Tibial artery (tissue), 4 donors: ENCODE measurements around the gene DYNC1I1.

ENCODE experiments used
- DNase-seq, 2 donors: peaks; one replicate each; pipeline ENCODE4 v3.0.0-alpha.2; 2019
- H3K27ac ChIP-seq, 2 donors: fragments of 200-600 bp; sonication (generic) in 1 of 2; 1 replicate in 1 of 2; 2 replicates in 1 of 2; pipeline ENCODE4 v1.5.1; 2018 to 2019; ENCODE audit warnings: mild to moderate bottlenecking in 1 of 2
- H3K27me3 ChIP-seq, 2 donors: fragments of 200-600 bp; sonication (generic) in 1 of 2; one replicate each; pipeline versions ENCODE4 v1.5.1 to v1.6.0; 2016 to 2019
- H3K36me3 ChIP-seq, 3 donors: fragments of 200-600 bp; sonication (generic) in 2 of 3; one replicate each; pipeline ENCODE4 v1.5.1; 2016 to 2019; ENCODE audit warnings: mild to moderate bottlenecking in 2 of 3
- H3K4me1 ChIP-seq, 4 donors: fragments of 200-600 bp; sonication (generic) in 2 of 4; 1 replicate in 3 of 4; 2 replicates in 1 of 4; pipeline ENCODE4 v1.5.1; 2016 to 2019
- H3K4me3 ChIP-seq, 2 donors: fragments of 200-600 bp; sonication (generic) in 1 of 2; 1 replicate in 1 of 2; 2 replicates in 1 of 2; pipeline ENCODE4 v1.5.1; 2018 to 2019; ENCODE audit warnings: mild to moderate bottlenecking in 2 of 2
- H3K9me3 ChIP-seq, 3 donors: fragments of 200-600 bp; sonication (generic) in 1 of 3; one replicate each; pipeline ENCODE4 v1.5.1; 2016 to 2019
- intact Hi-C: fragments of 100-400 bp; cut with DNase I; formaldehyde crosslinking; loops from one replicate; pipeline ENCODE4 v1.15.0; 2023; ENCODE audit warnings: low total_unique reads
- TF ChIP-seq, protein P1 (sequence below), 2 experiments: fragments of 200-600 bp in 1 of 2; fragments of 450-650 bp in 1 of 2; IDR thresholded peaks; one replicate each; pipeline ENCODE4 v1.5.1; 2017 to 2019; ENCODE audit warnings: antibody characterized with exemption in 2 of 2, mild to moderate bottlenecking in 1 of 2, moderate library complexity in 1 of 2

DYNC1I1 gene

DNA sequence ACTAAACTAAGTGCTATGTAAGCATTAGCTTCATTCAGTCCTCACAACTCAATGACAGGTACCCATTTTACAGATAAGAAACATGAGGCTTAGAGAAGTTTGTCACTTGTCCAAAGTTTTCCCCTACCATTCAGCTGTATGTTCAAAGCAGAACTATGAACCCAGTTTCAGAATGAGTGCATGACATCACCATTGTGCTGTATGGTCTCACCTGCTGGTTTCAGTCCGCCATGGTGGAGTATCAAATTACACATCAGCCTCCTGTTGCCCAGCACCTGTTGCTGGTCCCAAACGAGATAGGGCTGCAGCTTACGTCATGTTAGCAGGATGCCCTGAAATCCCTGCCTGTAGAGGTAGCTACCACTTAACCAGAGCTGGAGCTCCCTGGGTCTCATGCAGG lies 95.0 kb downstream of the DYNC1I1 start:
- Histone ChIP-seq H3K27me3 (no peaks in the 10 kb centered on the region), H3K27ac (no peak overlapping the region), H3K4me1 (peaks cover 0 to 43% (median 13%) of the 10 kb centered on the region in 4 donors), H3K4me3 (no peak overlapping the region), H3K36me3 (no peaks in the 10 kb centered on the region), H3K9me3 (no peaks in the 10 kb centered on the region)
- DNase-seq: no peak
- intact Hi-C loops: loop anchor here (5.0 kb wide), 1 partner anchor 145 kb away; no protein-coding TSS in a partner anchor
- TF ChIP-seq, protein P1, sequence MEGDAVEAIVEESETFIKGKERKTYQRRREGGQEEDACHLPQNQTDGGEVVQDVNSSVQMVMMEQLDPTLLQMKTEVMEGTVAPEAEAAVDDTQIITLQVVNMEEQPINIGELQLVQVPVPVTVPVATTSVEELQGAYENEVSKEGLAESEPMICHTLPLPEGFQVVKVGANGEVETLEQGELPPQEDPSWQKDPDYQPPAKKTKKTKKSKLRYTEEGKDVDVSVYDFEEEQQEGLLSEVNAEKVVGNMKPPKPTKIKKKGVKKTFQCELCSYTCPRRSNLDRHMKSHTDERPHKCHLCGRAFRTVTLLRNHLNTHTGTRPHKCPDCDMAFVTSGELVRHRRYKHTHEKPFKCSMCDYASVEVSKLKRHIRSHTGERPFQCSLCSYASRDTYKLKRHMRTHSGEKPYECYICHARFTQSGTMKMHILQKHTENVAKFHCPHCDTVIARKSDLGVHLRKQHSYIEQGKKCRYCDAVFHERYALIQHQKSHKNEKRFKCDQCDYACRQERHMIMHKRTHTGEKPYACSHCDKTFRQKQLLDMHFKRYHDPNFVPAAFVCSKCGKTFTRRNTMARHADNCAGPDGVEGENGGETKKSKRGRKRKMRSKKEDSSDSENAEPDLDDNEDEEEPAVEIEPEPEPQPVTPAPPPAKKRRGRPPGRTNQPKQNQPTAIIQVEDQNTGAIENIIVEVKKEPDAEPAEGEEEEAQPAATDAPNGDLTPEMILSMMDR (IDR thresholded peaks at IDR 0.05): no peak

DNA sequence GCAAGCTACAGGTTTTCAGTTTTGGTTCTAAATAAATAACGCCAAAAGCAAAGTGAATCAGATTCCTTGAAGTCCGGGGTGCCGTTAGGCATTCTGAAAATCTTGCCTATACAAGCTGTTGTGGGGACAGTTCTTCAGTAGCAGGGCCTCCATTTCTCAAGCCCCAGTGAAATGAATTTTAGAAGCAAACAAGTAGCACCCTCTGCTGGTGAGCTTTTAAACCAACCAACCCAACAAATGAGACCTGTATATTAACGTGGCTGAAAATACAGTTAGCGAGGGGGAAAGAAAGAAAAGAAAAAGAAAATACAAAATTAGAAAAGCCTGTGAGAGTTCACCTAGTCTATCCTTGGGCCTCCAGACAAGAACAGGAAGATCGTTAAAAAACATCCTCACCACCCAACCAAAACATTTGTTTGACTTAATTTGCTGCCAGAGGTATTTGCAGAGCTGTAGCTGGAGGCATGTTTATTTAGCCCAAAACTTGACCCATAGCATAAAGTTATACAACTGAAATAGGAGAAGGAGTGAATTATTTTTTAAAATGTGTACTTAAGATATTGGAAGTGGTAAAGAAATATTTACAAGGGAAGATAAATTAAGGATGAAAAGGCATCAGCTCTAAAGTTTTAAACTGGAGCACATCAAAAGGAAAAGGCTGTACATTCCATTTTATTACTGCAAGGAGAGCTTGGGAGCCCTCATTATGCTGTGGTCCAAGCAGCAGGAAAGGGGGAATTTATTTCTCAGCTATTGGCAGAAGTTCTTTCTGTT lies 98.9 kb downstream of the DYNC1I1 start:
- Histone ChIP-seq H3K36me3 (no peaks in the 10 kb centered on the region), H3K4me1 (peaks cover 0 to 34% (median 18%) of the 10 kb centered on the region in 4 donors), H3K4me3 (no peak overlapping the region), H3K27me3 (no peaks in the 10 kb centered on the region), H3K9me3 (no peaks in the 10 kb centered on the region), H3K27ac (peak overlapping the region in 1 of 2 donors; percentile 34)
- peak in 1 of 2 donors; percentile 24 for DNase-seq
- TF ChIP-seq, protein P1 (IDR thresholded peaks at IDR 0.05): peak; percentile 62 to 64
- intact Hi-C loops: no loop called here

DNA sequence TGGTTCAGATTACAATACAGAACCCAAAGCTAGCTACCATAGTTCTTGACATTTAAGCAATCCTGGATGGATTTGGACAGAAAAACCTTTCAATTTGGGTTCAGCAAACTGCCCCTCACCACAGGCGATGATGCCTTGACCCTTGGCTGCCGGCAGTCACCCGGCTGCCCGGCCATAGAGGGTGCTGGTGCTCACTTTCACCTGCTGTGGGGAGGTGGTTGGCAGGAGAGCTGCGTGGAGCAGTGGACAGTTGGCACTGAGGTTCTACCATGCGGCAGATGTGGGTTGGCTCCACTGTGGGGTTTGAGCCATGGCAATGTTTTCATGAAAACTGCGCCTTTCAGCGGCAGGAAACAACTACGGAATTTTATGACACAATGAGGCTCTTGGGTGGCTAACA lies 99.5 kb downstream of the DYNC1I1 start:
- peaks cover 0 to 34% (median 18%) of the 10 kb centered on the region in 4 donors for H3K4me1 ChIP-seq
- no peaks in the 10 kb centered on the region for H3K36me3 ChIP-seq
- intact Hi-C loops: no loop called here
- H3K9me3 ChIP-seq: no peaks in the 10 kb centered on the region
- no peak overlapping the region for H3K4me3 ChIP-seq
- no peak for DNase-seq
- peak overlapping the region in 1 of 2 donors; percentile 34 for H3K27ac ChIP-seq
- no peaks in the 10 kb centered on the region for H3K27me3 ChIP-seq
- TF ChIP-seq, protein P1 (IDR thresholded peaks at IDR 0.05): no peak

DNA sequence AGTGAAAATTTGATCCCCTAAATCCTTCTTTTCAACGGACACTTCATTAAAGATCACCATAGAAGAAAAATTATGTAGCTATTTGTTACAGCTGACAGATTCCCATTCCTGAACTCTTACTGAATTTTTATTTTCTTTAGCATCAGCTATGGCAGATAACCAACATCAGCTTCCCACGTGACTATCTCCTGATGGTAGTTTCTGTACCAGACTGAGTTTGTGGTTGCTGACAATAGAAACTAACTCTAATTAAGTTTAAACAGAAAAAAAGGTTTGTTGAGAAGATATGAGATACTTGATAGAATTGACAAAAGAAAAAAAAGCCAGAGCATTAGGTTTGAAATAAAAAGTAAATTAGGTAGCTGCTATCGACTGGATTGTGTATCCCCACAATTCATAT lies 101.8 kb downstream of the DYNC1I1 start:
- H3K4me1 ChIP-seq: peaks cover 0 to 34% (median 18%) of the 10 kb centered on the region in 4 donors
- intact Hi-C loops: no loop called here
- no peak for DNase-seq
- H3K9me3 ChIP-seq: no peaks in the 10 kb centered on the region
- no peaks in the 10 kb centered on the region for H3K36me3 ChIP-seq
- no peaks in the 10 kb centered on the region for H3K27me3 ChIP-seq
- H3K27ac ChIP-seq: peak overlapping the region in 1 of 2 donors; percentile 48
- TF ChIP-seq, protein P1 (IDR thresholded peaks at IDR 0.05): no peak
- no peak overlapping the region for H3K4me3 ChIP-seq

DNA sequence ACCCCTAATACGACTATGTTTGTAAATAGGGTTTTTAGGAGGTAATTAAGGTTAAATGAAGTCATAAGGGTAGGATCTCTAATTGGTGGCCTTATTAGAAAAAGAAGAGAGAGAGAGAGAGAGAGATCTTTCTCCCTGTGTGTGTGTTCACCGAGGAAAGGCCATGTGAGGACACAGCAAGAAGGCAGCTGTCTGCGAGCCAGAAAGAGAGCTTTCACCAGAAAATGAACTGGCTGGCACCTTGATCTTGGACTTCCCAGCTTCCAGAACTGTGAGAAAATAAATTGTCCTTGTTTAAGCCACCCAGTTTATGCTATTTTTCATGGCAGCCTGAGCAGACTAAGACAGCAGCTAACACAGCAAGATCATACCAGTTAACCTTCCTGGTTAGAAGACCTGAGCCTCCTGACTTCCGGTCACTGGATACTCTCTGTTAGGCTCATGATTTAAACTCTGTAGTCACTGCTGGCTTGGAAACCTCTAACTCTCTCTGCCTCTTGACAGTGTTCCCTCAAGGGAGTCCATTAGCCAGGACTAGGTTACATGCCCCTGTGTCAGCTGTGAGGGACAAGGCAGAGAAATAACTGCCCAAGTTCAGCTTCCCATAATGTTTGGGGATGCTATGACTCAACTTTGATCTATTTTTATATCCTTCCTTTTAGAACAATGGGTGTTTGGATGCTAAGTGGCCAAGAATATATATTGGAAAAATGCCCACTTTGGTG lies 102.3 kb downstream of the DYNC1I1 start:
- Histone ChIP-seq H3K4me3 (no peak overlapping the region), H3K36me3 (no peaks in the 10 kb centered on the region), H3K27me3 (no peaks in the 10 kb centered on the region), H3K27ac (peak overlapping the region; percentile 17 to 48), H3K4me1 (peaks cover 0 to 34% (median 17%) of the 10 kb centered on the region in 4 donors), H3K9me3 (no peaks in the 10 kb centered on the region)
- TF ChIP-seq, protein P1 (IDR thresholded peaks at IDR 0.05): no peak
- no peak for DNase-seq
- intact Hi-C loops: no loop called here
